Adrenal gland (tissue), 12 donors: ENCODE data around the gene GTSE1. TPM values are rescaled to one million over a fixed set of nuclear protein-coding genes. Genes with fewer than 3 reads are reported as not detected.

Source experiments
- DNase-seq, 7 donors: peaks; one replicate each; pipeline ENCODE4 v3.0.0-alpha.2; 2019 to 2020
- H3K27ac ChIP-seq, 5 donors: fragments of 200-600 bp; sonication (generic) in 4 of 5; 1 replicate in 3 of 5; 2 replicates in 2 of 5; pipeline versions ENCODE4 v1.5.1 to v1.8.0; 2016 to 2020; ENCODE audit warnings: mild to moderate bottlenecking in 1 of 5
- H3K27me3 ChIP-seq: fragments of 200-600 bp; 2 replicates; pipeline ENCODE4 v1.8.0; 2021
- H3K36me3 ChIP-seq, 2 donors: fragments of 200-600 bp; replicated peaks in 1 of 2; 1 replicate in 1 of 2; 2 replicates in 1 of 2; pipeline versions ENCODE4 v1.5.1 to v1.8.0; 2018 to 2022
- H3K4me1 ChIP-seq, 2 donors: fragments of 200-600 bp; replicated peaks in 1 of 2; 1 replicate in 1 of 2; 2 replicates in 1 of 2; pipeline versions ENCODE4 v1.5.1 to v1.8.0; 2018 to 2021
- H3K4me3 ChIP-seq, 4 donors: fragments of 200-600 bp; sonication (generic) in 3 of 4; one replicate each; pipeline ENCODE4 v1.5.1; 2016 to 2018
- H3K9me3 ChIP-seq, 3 donors: fragments of 200-600 bp; sonication (generic) in 1 of 3; replicated peaks in 1 of 3; 1 replicate in 2 of 3; 2 replicates in 1 of 3; pipeline versions ENCODE4 v1.5.1 to v1.8.0; 2016 to 2021
- CTCF ChIP-seq, 6 experiments: fragments of 450-650 bp in 4 of 6; fragments of 200-600 bp in 2 of 6; sonication (generic) in 1 of 6; IDR thresholded peaks; 1 replicate in 5 of 6; 2 replicates in 1 of 6; pipeline versions ENCODE4 v1.5.1 to v1.8.0; 2016 to 2021; ENCODE audit warnings: antibody characterized with exemption in 6 of 6, mild to moderate bottlenecking in 2 of 6, moderate library complexity in 1 of 6
- POLR2A ChIP-seq, 2 donors: fragments of 450-650 bp; IDR thresholded peaks; one replicate each; pipeline ENCODE4 v1.6.1; 2017; ENCODE audit warnings: antibody characterized with exemption in 2 of 2, mild to moderate bottlenecking in 2 of 2, moderate library complexity in 1 of 2
- WGBS, 4 donors: extraction: QIAGEN DNeasy Blood & Tissue Kit in 2 of 4; methylation state at CpG; one replicate each; pipeline versions ENCODE4 v1.1.5 to v1.1.7; 2013 to 2017; 5-methylcytosine and 5-hydroxymethylcytosine counted together
- intact Hi-C, 2 donors: fragments of 100-400 bp; cut with DNase I; formaldehyde crosslinking; loops; one replicate each; pipeline versions ENCODE4 v1.14.1 to v1.15.0; 2022 to 2023
- polyA plus RNA-seq, 3 donors: library from polyadenylated mRNA; stranded (reverse); fragments of 200-250 nt in 2 of 3; fragments of 350-450 nt in 1 of 3; fragmentation: Illumina TruSeq in 1 of 3; extraction: RNeasy Lipid Tissue Mini Kit (QIAGEN cat#74804) in 1 of 3; gene quantifications; one replicate each; pipeline ENCODE4 v1.2.3, GENCODE V29; 2013 to 2014
- total RNA-seq, 9 donors: library from RNA; depleted of rRNA in 4 of 9; stranded (reverse); fragments of >200 nt in 4 of 9; fragments of 120-200 nt in 1 of 9; fragmentation: NEBNext Ultra II Directional in 1 of 9; extraction: Animal tissue kit (Norgen Biotek cat#: 25700) in 1 of 9; gene quantifications; one replicate each; pipeline versions ENCODE4 v1.1.0 to v1.2.4, GENCODE V29; 2013 to 2023
- donor health status: healthy with polysubstance abuse.
- donor health status: Bipolar disorder and iron deficiency.
- donor health status: DM: yes; HTN: yes; CAD: no.
- donor health status: DM: no; HTN: no; CAD: no.
- donor health status: DM: no; HTN: no; CAD: no.
- donor health status: DM: yes; HTN: yes; CAD: no.

GTSE1 gene
- total and polyA plus RNA-seq, 12 donors: 0.06 to 5.7 (median 1.0) TPM

GRCh38 chr22:46355996-46356471, 59.4 kb downstream of the GTSE1 start:
- no peak for TF ChIP-seq CTCF (IDR thresholded peaks at IDR 0.05)
- no peak for TF ChIP-seq POLR2A (IDR thresholded peaks at IDR 0.05)
- WGBS, 4 donors: 81 to 88% (median 84%) methylated on average over 10 to 12 of the region's 12 CpGs
- Histone ChIP-seq H3K36me3 (peaks cover 0 to 55% of the 10 kb centered on the region in 2 donors), H3K27me3 (no peaks in the 10 kb centered on the region), H3K9me3 (no peaks in the 10 kb centered on the region), H3K27ac (no peak overlapping the region), H3K4me3 (no peak overlapping the region), H3K4me1 (peaks cover 0 to 18% of the 10 kb centered on the region in 2 donors)
- intact Hi-C loops: loop anchor here (5.0 to 10.0 kb wide), 2 partner anchors 186 to 309 kb away; no protein-coding TSS in a partner anchor
- no peak for DNase-seq

DNA sequence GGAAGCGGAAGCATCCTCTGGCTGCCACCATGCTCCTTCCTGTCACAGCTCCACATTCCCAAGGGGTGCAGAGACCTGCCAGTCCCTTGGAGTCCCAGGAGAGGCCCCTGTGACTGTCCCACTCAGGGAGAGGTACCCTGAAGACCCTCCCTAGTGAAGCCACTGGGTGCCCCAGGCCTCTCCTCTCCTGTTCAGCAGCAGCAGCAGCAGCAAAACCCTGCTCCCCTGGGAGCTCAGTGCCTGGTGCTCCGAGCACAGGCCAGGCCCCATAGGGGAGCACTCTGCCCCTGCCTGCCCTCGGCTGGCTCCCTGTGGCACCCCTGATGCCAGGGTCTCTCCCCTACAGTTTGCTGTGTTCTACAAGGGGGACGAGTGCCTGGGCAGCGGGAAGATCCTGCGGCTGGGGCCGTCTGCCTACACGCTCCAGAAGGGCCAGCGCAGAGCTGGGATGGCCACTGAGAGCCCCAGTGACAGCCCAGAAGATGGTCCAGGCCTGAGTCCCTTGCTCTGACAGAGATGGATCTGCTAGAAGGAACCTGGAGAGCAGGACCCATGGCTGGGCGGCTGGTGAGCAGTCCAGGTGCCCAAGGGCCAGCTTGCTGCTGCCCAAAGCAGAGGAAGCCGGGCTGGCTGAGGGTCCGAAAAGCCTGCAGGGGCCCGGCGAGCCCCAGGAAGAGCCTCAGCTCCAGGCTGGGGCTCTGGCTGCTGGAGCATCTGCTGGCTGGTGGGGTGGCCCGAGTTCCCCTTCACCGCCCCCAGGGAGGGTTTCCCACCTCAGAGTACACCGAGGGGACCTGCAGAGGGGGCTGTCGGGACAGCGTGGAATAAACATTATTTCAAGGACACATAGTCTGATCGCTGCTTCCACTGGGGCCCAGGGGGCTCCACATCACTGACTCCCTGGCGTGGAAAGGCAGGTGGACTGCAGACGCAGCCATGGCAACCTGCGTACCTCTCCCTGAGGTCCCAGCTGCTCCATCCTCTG, 60.1 kb downstream of the GTSE1 start:
- Histone ChIP-seq H3K27ac (no peak overlapping the region), H3K4me1 (peaks cover 0 to 18% of the 10 kb centered on the region in 2 donors), H3K9me3 (no peaks in the 10 kb centered on the region), H3K4me3 (no peak overlapping the region), H3K36me3 (peaks cover 0 to 48% of the 10 kb centered on the region in 2 donors), H3K27me3 (no peaks in the 10 kb centered on the region)
- intact Hi-C loops: loop anchor here (5.0 to 10.0 kb wide), 2 partner anchors 186 to 308 kb away; no protein-coding TSS in a partner anchor
- TF ChIP-seq POLR2A (IDR thresholded peaks at IDR 0.05): no peak
- TF ChIP-seq CTCF (IDR thresholded peaks at IDR 0.05): no peak
- WGBS, 4 donors: 88 to 95% (median 91%) methylated on average over 4 to 23 of the region's 23 CpGs
- DNase-seq: no peak

GRCh38 chr22:46357711-46358520, 61.2 kb downstream of the GTSE1 start:
- TF ChIP-seq CTCF (IDR thresholded peaks at IDR 0.05) (no peak), POLR2A (IDR thresholded peaks at IDR 0.05) (no peak)
- H3K27me3 ChIP-seq: no peaks in the 10 kb centered on the region
- intact Hi-C loops: loop anchor here (5.0 to 10.0 kb wide), 2 partner anchors 184 to 307 kb away; no protein-coding TSS in a partner anchor
- no peak for DNase-seq
- H3K9me3 ChIP-seq: no peaks in the 10 kb centered on the region
- no peak overlapping the region for H3K27ac ChIP-seq
- 77 to 93% (median 84%) methylated on average over 8 to 19 of the region's 19 CpGs for WGBS, 4 donors
- no peak overlapping the region for H3K4me3 ChIP-seq
- H3K36me3 ChIP-seq: peaks cover 0 to 36% of the 10 kb centered on the region in 2 donors
- peaks cover 0 to 15% of the 10 kb centered on the region in 2 donors for H3K4me1 ChIP-seq
